Measurements from ENCODE around the gene SPATA46. TPM values are rescaled to one million over a fixed set of nuclear protein-coding genes. Genes with fewer than 3 reads are reported as not detected.

The SPATA46 gene, protein sequence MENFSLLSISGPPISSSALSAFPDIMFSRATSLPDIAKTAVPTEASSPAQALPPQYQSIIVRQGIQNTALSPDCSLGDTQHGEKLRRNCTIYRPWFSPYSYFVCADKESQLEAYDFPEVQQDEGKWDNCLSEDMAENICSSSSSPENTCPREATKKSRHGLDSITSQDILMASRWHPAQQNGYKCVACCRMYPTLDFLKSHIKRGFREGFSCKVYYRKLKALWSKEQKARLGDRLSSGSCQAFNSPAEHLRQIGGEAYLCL
- total RNA-seq, result not detected

DNA sequence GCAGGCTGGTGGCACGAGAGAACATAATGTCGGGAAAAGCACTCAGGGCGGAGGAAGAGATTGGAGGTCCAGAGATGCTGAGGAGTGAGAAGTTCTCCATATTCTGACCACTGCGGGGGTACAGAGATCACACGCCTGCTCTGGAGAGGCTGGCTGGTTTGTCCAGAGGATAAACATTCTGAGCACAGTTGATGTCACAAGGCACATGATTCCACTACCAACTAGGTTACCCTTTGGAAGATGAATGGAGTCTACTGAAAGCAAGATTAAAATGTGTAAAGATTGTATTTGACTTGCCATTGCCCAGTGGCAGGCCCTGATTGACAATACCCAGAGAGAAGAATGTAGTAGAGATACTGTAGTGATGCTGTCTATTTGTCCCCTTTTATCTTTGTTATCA, at the start of gene SPATA46:
Gene SPATA46, minus strand, starts transcription at position 164 of the 400 bp plus-strand sequence. Its CDS starts 64 bp downstream, at position 100.

DNA sequence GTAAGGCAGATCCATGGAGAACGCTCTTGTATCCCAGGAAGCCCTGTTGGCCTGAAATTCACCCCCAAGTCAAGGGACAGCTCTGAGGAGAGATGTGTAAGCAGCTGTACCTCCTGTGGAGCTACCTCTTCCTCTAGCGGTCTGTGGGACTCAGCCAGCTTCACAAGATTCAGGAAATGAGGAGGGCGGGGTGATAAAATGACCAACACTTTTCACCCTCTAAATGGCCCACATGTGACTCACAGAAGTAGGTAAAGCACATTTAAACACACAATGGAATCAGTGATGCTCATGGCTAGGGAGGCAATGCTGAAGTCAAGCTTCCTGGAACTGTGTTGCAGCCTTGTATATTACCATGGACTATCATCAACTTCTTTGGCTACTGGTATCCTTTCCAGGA, 35.3 kb upstream of the SPATA46 start, which contains the start of gene SH2D1B:
Gene SH2D1B, minus strand, starts transcription at position 135 of the 400 bp plus-strand sequence. Its CDS starts 120 bp downstream, at position 15.

DNA sequence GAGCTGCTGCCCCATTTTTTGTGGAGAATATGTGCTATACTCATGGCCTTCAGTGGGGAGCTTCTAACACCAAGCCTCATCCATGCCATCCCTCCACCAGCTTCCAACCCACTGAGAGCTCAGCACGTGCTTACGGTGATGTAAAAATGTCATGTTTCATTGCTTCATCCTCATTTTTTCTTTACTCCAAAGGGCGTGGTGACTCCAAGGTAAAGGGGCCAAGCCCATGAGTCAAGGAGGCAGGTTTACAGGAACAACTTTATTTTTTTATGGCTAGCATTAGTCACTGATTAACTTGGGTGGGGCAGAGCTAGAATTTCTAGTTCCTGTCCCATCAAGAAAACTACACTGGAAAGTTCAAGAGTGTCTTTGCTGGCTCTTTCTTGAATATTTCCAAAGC, 4.7 kb upstream of the SPATA46 start, which contains the start of gene C1orf226:
Gene C1orf226, plus strand, starts transcription at position 346 of the 400 bp plus-strand sequence. CDS start 174 bp downstream, outside the sequence.

Small RNA genes within 50 kb of the gene (small RNA-seq; reads per million reads assigned to genes)
- gene MIR556 (ENCODE audit: low replicate concordance) (0.67 reads per million, percentile 58 among the genes with 10 or more reads in this experiment), gene RNA5SP61 (ENCODE audit: low replicate concordance) (not detected)

Other genes starting within 250 kb of the SPATA46 start
- 7.5 TPM for gene C1orf226, start 4.9 kb upstream of the SPATA46 start, total RNA-seq
- not detected for gene SH2D1B, start 35.3 kb upstream of the SPATA46 start, total RNA-seq
- gene UHMK1, start 121.0 kb upstream of the SPATA46 start, total RNA-seq, result 35.4 TPM
- 38.5 TPM for gene UAP1, start 184.9 kb upstream of the SPATA46 start, total RNA-seq